Frontal cortex (tissue), 4 donors: ENCODE data around the gene CSAD. TPM values are rescaled to one million over a fixed set of nuclear protein-coding genes. Genes with fewer than 3 reads are reported as not detected.
"Not testable (repeated sequence)": the region's sequence is repeated elsewhere in the genome, so short reads cannot be mapped to it uniquely, and the experiment has no call there.

Experiments
- DNase-seq, 2 donors: peaks; one replicate each; pipeline ENCODE4 v3.0.0; 2012; ENCODE audit warnings: low spot score in 2 of 2
- FAIRE-seq: peaks from 2 replicates; lab custom pipeline; 2012; peaks lifted over from hg19 to GRCh38; lab: Jason Lieb, UNC
- small RNA-seq: library from RNA; depleted of rRNA; stranded (forward); fragments of <200 nt; gene quantifications from one replicate; pipeline ENCODE3, GENCODE V24; 2014
- total RNA-seq: library from RNA; depleted of rRNA; stranded (reverse); fragments of >200 nt; gene quantifications from one replicate; pipeline ENCODE4 v1.2.3, GENCODE V29; 2014
- donor health status: control.
- donor health status: control.
- donor health status: control.

CSAD gene
- total RNA-seq, 1 donor from 2014 or later: 11.8 TPM

DNA sequence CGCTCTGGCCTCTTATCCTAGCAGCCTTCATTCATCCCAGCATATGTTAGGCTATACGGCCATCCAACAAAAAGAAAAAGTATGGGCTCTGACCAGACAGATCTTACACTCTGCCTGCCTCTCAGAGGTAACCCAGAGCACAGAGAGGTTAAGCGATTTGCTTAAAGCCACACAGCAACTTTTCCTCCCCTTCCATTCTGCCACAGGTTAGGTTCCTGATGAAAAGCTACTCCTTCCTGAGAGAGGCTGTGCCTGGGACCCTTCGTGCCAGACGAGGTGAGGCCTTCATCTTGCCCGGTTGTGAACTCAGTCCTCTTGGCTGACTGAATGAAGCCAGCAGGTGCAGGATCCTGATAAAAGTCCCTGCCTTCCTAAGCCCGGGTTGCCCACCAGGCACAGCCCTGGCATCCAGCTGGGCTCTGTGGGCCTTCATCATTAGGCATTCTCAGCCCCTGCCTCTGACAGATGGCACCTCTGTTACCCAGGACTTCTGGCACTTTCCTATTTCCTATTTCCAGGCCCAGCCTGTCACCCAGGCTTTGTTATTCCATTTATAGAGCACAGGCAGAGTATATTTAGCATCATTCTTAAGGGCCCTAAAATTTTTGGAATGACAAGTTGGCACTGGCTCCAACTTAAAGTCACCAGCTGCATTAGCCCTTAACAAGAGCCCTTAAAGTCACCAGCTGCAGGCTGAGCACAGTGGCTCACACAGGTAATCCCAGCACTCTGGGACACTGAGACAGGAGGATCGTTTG lies 64.7 kb downstream of the CSAD start:
- DNase-seq: no peak
- FAIRE-seq: no peak

DNA sequence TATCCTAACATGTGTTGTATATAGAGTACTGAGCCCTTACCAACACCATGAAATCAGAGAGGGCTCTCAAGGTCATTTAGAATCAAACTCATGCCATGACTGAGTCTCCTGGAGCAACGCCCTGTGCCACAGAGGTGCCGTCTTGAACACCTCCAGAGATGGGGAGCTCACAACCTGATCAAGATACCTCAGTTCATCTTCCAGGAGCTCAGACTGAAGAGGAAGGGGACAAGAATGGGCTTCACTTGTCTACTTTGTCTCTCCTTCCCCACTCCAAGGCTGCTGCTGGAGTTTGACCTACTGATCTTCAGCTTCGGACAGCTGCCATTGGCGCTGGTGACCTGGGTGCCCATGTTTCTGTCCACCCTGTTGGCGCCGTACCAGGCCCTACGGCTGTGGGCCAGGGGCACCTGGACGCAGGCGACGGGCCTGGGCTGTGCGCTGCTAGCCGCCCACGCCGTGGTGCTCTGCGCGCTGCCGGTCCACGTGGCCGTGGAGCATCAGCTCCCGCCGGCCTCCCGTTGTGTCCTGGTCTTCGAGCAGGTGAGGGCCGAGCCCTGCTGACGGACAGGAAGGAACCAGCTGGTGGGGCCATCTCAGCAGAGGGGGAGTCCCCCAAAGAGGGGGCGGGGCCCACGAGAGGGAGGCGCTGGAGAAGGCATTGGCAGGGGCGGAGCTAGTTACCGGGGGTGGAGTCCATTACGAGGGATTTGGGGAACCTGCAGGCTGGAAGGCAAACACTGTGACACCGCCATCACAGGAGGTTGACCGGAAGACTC lies 65.4 kb downstream of the CSAD start:
- DNase-seq (no peak), FAIRE-seq (no peak)

- no peak for DNase-seq
- no peak for FAIRE-seq
Observed at GRCh38 chr12:53113951-53114350, 66.8 kb downstream of the CSAD start.

DNA sequence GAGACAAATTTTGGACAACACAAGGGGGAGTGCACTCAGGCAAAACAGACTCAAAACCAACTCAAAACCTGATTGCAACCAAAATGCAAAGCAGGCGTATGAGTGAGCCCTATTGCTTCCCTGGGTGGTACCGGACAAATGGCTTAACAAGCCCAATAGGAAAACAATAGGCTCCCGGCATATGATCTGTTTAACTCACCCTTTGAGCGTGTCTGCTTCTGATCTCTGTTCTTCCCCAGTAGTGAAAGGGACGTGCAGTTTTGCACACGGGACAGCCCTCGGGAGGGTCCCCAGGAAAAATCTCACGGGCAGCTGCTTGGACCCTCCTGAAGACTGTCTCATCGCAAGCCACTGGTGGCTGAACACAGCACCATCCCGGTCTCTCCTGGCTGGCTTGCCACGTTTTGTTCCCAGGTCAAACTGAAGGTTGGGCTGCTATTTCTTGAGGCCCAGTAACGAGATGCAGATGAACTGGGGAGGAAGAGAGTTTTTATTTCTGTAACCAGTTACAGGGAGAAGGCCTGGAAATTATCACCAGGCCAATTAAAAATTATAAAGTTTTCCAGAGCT lies 67.5 kb downstream of the CSAD start:
- FAIRE-seq (no peak), DNase-seq (no peak)

DNA sequence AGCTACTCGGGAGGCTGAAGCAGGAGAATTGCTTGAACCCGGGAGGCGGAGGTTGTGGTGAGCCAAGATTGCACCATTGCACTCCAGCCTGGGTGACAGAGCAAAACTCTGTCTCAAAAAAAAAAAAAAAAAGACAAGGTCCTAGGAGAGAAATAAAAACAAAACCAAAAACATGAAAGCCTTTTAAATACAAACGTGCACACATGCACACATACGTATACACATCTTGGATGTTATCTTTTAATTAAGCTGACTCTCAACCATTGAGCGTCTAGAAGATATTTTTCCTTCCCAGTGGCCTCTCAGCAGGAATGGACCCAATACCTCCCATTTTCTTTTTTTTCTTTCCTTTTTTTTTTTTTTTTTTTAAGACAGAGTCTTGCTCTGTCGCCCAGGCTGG lies 68.3 kb downstream of the CSAD start:
- not testable (repeated sequence) for DNase-seq, FAIRE-seq

Small RNAs within 50 kb of the gene (small RNA-seq; reads per million reads assigned to genes)
- gene HIGD1AP1 (not detected), gene RNU6-333P (not detected)

Other genes with a start within 250 kb of the CSAD start
- gene KRT18, start 231.8 kb downstream of the CSAD start, total RNA-seq: 2.4 TPM
- 1,330 TPM for gene EIF4B, start 174.5 kb downstream of the CSAD start, total RNA-seq
- gene TNS2, start 130.9 kb downstream of the CSAD start, total RNA-seq: 11.4 TPM
- 22.4 TPM for gene SPRYD3, start 101.5 kb downstream of the CSAD start, total RNA-seq
- 9.0 TPM for gene IGFBP6, start 83.3 kb downstream of the CSAD start, total RNA-seq
- under 0.01 TPM for gene SOAT2, start 77.4 kb downstream of the CSAD start, total RNA-seq
- gene ZNF740, start 203 bp downstream of the CSAD start, total RNA-seq: 17.1 TPM
- gene ITGB7, start 26.3 kb upstream of the CSAD start, total RNA-seq: not detected
- gene RARG, start 51.3 kb upstream of the CSAD start, total RNA-seq: 1.6 TPM
- gene ESPL1, start 87.4 kb upstream of the CSAD start, total RNA-seq: 1.2 TPM
- 538 TPM for gene PFDN5, start 114.6 kb upstream of the CSAD start, total RNA-seq
- 45.7 TPM for gene MYG1, start 118.8 kb upstream of the CSAD start, total RNA-seq
- 34.2 TPM for gene AAAS, start 140.7 kb upstream of the CSAD start, total RNA-seq
- under 0.01 TPM for gene SP7, start 155.4 kb upstream of the CSAD start, total RNA-seq
- gene SP1, start 199.3 kb upstream of the CSAD start, total RNA-seq: 8.2 TPM
- not detected for gene AMHR2, start 242.9 kb upstream of the CSAD start, total RNA-seq